Activated B cell treated with CpG ODN at 0.5 μM for 24 hours (primary cell): Measurements from ENCODE around the gene COL8A2. TPM values are rescaled to one million over a fixed set of nuclear protein-coding genes. Genes with fewer than 3 reads are reported as not detected.

ENCODE experiments used
- ATAC-seq: fragments of 200-7000 bp; cut with Tn5 transposase; one replicate; pipeline ENCODE4 v1.10.0; 2021; ENCODE audit warnings: low read depth, mild to moderate bottlenecking, moderate library complexity
- CTCF ChIA-PET: fragments of 350-600 bp; sonication (Branson Sonifier 250); formaldehyde crosslinking; loops from one replicate; lab custom pipeline; 2021; ENCODE audit warnings: antibody characterized with exemption; lab: Charles Lee
- POLR2A ChIA-PET: fragments of 350-600 bp; sonication (Branson Sonifier 250); formaldehyde crosslinking; loops from one replicate; lab custom pipeline; 2021; ENCODE audit warnings: antibody characterized with exemption; lab: Charles Lee
- DNase-seq: peaks from one replicate; pipeline ENCODE4 v3.0.0; 2022
- H3K27ac Mint-ChIP-seq: one replicate; pipeline ENCODE4 v1.8.0; 2020; ENCODE audit warnings: mixed read lengths
- H3K27me3 Mint-ChIP-seq: one replicate; pipeline ENCODE4 v1.8.0; 2021; ENCODE audit warnings: mixed read lengths
- H3K36me3 Mint-ChIP-seq: one replicate; pipeline ENCODE4 v1.8.0; 2021; ENCODE audit warnings: low read depth, mixed read lengths
- H3K4me1 Mint-ChIP-seq: one replicate; pipeline ENCODE4 v1.8.0; 2021; ENCODE audit warnings: mixed read lengths
- H3K4me3 Mint-ChIP-seq: one replicate; pipeline ENCODE4 v1.8.0; 2020; ENCODE audit warnings: mild to moderate bottlenecking, mixed read lengths
- H3K9me3 Mint-ChIP-seq: one replicate; pipeline ENCODE4 v1.8.0; 2020; ENCODE audit warnings: mixed read lengths
- CTCF ChIP-seq: fragments of 200-600 bp; IDR thresholded peaks from one replicate; pipeline ENCODE4 v1.8.0; 2022; ENCODE audit warnings: antibody characterized with exemption, mild to moderate bottlenecking
- intact Hi-C: fragments of 100-400 bp; cut with micrococcal nuclease; formaldehyde crosslinking; loops from one replicate; pipeline ENCODE4 v1.15.1; 2024
- total RNA-seq: library from RNA; stranded (reverse); gene quantifications from 2 replicates; pipeline ENCODE4 v1.2.3, GENCODE V29; 2022

COL8A2 gene
- total RNA-seq, 1 donor from 2014 or later: 0.24 TPM

- H3K4me3 Mint-ChIP-seq: peak overlapping the region; percentile 80
- no peak for TF ChIP-seq CTCF
- H3K27ac Mint-ChIP-seq: peak overlapping the region; percentile 56
- ATAC-seq (no peak), DNase-seq (no peak)
- POLR2A ChIA-PET: no interaction called here
- CTCF ChIA-PET: no interaction called here
- no peaks in the 10 kb centered on the region for H3K36me3 Mint-ChIP-seq
- H3K27me3 Mint-ChIP-seq: peaks cover 12% of the 10 kb centered on the region
- intact Hi-C loops: no loop called here
- H3K4me1 Mint-ChIP-seq: peaks cover 30% of the 10 kb centered on the region
- no peaks in the 10 kb centered on the region for H3K9me3 Mint-ChIP-seq
Measured at GRCh38 chr1:36124404-36125128, 456 bp downstream of the COL8A2 start.

- H3K9me3 Mint-ChIP-seq: no peaks in the 10 kb centered on the region
- intact Hi-C loops: loop anchor here (1.0 kb wide), 1 partner anchor 26 kb away; the partner anchor contains the start of gene TRAPPC3
- H3K36me3 Mint-ChIP-seq: no peaks in the 10 kb centered on the region
- peaks cover 30% of the 10 kb centered on the region for H3K4me1 Mint-ChIP-seq
- peak overlapping the region; percentile 10 for H3K27ac Mint-ChIP-seq
- CTCF ChIA-PET: no interaction called here
- POLR2A ChIA-PET: no interaction called here
- ATAC-seq (peak; percentile 80), DNase-seq (peak; percentile 26)
- H3K27me3 Mint-ChIP-seq: peaks cover 12% of the 10 kb centered on the region
- peak overlapping the region; percentile 62 for H3K4me3 Mint-ChIP-seq
- TF ChIP-seq CTCF: no peak
Measured at GRCh38 chr1:36123356-36123755, 1.7 kb downstream of the COL8A2 start.

- peak overlapping the region; percentile 10 for H3K27ac Mint-ChIP-seq
- no peaks in the 10 kb centered on the region for H3K36me3 Mint-ChIP-seq
- no peak for DNase-seq
- ATAC-seq: no peak
- intact Hi-C loops: loop anchor here (1.0 kb wide), 1 partner anchor 27 kb away; the partner anchor contains the start of gene TRAPPC3
- no peaks in the 10 kb centered on the region for H3K9me3 Mint-ChIP-seq
- ChIA-PET CTCF (no interaction called here), POLR2A (no interaction called here)
- peak overlapping the region; percentile 62 for H3K4me3 Mint-ChIP-seq
- peaks cover 30% of the 10 kb centered on the region for H3K4me1 Mint-ChIP-seq
- no peak for TF ChIP-seq CTCF
- peaks cover 12% of the 10 kb centered on the region for H3K27me3 Mint-ChIP-seq
Measured at GRCh38 chr1:36122062-36123030, 2.7 kb downstream of the COL8A2 start.

GRCh38 chr1:36119456-36119855, 5.6 kb downstream of the COL8A2 start:
- Mint-ChIP-seq H3K4me1 (peaks cover 22% of the 10 kb centered on the region), H3K36me3 (no peaks in the 10 kb centered on the region), H3K9me3 (no peaks in the 10 kb centered on the region), H3K27ac (no peak overlapping the region), H3K27me3 (peaks cover 3% of the 10 kb centered on the region), H3K4me3 (no peak overlapping the region)
- ChIA-PET CTCF (interaction anchor here (2.4 kb wide), 1 partner anchor 15 kb away, joined by 11 read pairs; no protein-coding TSS in a partner anchor), POLR2A (no interaction called here)
- no peak for TF ChIP-seq CTCF
- ATAC-seq (no peak), DNase-seq (no peak)
- intact Hi-C loops: no loop called here
